HG02970 (cell line): ENCODE data around the gene LRRC32.

Source experiments
- ATAC-seq: cut with Tn5 transposase; IDR thresholded peaks from one replicate; pipeline ENCODE4 v1.9.1; 2021; ENCODE audit warnings: mild to moderate bottlenecking, moderate library complexity, moderate number of reproducible peaks; ENCODE audit not compliant: unreplicated experiment, low FRiP score

Gene LRRC32

DNA sequence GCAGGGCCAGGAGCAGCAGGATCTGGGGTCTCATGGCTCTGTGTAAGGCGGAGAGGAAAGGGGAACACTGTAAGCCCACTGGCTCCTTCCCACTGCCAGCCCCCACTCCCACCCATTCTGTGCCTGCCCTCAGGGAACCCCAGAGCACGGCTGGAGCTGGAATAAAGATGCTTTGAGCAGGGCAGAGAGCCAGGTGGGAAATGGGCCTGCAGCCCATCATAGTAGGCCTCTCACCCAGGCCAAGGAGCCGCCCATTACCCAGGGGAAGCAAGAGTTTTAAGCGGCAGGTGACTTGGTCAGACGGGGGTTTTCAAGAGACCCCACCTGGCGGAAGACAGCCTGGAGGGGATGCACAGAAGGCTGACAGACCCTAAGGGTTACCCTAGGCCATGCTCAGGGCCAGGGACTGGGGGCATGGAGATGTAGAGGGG, 4.6 kb downstream of the LRRC32 start:
- ATAC-seq: no peak

DNA sequence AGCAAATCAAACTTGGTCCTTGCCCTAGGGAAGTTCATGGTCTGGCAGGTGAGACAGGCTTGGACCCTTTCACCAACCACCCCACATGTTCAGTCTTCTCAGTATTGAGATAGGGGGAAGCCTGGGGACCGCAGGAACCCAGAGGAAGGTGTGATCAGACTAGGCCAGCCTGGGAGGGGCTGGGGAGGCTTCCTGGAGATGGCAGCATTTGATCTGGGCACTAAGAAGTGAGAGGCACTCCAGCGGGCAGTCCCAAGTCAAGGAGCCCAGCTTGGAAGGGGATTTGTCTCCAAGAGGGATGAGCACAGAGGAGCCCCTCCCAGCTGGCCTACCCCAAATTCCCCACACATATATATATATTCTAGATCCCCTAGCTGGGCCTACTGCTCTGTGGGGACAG, 5.4 kb downstream of the LRRC32 start:
- no peak for ATAC-seq

DNA sequence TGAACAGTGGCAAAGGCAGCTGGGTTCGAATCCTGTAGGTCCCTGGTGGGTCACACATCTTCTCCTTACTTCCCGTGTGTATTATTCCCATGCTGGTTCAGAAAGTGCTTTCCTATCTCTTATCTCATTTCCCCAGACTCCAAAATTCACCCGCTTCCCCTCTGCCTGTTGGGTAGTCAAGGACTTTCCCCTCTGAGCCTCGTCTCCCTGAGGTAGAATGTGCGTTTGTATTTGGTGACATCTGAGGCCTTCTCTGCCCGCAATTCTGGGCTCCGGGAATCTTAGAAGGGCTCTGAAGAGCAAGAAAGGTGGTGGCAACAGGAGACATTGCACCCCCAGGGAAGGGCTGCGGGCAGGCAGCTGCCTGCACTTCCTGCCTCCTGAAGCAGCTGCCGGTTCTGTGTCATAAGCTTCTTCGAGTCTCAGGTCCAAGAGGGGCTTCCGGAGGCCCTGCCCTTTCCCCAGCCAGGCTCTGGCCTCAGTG, 5.9 kb downstream of the LRRC32 start:
- no peak for ATAC-seq

DNA sequence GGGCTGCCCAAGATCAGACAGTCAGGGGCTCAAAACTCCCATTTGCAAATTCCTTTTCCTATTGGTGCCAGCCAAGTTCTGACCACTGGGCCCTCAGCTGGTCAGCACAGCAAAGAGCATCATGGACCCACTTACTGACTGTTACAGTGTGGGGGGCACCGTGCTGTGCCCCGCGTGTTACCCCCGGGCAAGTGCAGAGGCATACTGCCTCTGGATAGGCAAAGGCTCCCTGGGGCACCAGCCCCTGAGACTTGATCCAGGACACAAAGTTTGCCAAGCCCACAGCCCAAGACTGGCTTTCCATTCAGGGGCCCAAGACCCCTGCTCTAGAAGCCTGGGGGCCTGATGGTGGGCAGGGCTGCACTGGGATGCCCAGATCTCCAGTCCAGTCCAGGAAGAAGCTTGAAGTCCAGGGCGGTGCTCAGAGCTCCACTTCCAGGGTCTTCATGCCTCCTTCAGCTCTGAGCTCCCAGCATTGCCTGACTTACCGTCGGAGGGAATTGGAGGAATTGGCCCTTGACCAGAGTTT, 6.6 kb downstream of the LRRC32 start:
- no peak for ATAC-seq

DNA sequence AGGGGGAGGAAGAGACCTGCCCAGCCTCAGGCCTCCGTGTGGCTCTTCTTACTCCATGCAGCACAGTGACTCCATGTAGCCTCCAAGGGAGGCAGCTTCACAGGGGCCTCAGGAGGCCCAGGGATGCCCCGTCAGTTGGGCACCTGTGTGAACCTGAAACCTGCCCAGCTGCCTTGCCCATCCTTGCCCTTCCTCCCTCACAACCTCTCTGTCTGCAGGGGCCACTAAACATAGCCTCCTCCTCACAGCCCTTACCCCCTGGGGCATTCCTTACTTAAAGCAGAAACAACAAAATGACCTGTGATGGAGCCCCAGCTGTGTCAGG, 7.1 kb downstream of the LRRC32 start:
- ATAC-seq: no peak

DNA sequence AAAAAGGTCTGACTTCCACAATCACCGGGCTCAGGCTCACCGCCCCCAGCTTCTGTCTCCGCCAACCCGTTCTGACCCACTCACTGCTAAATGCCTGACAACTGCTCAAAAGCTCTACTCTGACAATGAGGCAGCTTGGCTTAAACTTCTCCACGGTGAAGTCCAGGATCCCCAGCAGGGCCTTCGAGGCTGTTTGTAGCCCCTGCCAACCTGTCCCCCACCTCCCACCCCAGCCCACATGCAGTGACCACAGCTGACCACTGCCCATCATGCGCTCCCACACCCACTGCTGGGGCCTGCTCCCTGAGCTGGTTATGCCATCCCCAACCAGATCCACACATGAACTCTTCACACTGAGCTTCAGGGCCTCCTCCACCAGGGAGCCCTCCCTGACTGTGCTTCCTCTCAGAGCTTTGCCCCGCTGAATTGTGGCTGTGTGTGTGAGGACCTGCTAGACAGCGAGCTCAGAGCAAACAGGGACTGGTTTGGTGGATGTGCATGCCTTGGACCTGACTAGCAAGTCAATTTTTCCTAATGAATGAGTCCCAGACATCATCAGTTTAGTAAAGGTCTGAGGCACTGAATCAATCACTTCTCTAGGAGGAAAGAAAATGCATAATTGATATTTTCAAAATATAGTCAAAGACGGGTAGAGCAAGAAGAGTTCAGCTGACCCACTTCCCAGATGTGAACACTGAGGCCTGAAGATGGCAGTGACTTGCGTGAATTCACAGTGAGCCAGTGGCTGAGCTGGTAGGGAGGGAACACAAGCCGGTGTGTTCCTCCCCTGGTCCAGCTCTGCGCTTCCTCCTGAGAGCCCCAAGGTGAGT, 7.7 kb downstream of the LRRC32 start:
- ATAC-seq: no peak

DNA sequence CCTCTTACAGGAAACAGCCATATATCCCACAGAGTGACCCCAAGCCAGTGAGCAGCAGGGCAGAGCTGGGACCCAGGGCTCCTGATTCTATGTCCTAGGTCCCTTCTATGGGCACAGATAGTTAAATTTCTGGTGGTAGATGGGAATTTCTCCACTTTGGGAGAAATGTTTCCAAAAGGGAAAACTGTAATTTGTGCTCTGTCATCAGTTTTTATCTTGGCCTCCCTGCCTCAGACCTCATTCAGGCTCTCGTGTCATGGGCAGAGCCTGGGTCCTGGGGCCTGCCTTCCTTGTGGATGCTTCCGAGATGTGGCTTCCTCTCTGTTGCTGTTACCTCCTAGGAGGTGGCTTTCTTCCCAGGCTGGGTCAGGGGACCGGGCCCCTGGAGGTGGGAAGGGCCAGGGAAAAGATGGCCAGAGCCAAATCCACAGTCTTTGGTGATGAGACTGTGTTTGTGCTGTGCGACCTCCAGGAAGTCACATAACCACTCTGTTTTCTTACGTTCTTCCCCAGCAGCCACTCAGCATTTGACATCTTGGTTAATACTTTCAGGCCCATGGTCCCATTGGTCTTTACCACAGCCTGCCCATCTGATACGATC, 8.6 kb downstream of the LRRC32 start:
- ATAC-seq: no peak

DNA sequence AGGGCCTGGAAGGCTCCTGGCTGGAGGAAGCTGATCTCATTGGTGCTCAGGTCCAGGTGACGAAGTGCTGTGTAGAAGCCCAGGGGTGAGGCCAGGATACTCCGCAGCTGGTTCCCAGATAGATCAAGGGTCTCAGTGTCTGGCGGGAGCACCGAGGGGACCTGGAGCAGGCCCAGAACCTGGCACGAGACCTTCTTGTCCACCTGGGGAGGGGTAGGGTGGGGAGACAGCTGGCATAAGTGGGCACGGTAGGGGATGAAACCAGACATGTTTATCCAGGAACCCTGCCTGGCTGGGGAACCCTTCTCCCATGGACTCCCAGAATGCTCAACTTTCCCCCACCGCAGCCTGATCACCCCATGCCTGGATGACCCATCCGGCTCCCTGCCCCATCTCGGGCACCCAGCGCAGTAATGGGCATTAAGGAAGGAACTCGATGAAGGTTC, 9.2 kb downstream of the LRRC32 start:
- no peak for ATAC-seq

DNA sequence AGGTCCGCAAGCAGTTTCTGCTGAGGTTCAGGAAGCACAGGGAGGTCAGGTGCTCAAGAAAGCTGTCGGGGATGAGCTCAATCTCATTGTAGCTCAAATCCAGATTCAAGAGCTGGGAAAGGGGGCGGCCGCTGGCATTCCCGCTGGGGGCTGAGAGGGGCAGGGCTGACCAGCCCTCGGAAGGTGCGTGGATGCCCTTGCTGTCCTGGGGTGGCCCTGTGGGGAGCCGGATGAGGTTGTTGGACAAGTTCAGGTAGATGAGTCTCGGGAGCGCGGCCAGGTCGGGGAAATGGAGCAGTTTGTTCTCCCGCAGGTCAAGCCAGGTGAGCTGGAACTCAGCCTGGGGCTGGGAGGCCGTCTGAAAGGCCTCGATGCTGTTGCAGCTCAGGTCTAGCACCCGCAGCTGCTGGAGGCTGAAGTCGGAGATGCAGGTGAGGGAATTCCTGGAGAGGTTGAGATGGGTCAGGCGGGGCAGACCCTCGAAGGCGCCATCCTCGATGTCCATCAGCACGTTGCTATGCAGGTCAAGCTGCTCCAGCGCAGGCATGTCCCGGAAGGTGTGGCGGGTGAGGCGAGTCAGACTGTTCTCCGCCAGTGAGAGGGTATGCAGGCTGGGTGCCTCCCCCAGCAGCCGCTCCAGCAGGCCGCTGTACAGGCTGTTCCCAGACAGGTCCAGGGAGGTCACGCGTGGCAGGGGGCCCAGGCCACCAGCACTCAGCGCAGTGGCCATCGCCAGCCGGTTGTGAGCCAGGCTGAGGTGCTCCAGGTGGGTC, 9.8 kb downstream of the LRRC32 start:
- no peak for ATAC-seq

DNA sequence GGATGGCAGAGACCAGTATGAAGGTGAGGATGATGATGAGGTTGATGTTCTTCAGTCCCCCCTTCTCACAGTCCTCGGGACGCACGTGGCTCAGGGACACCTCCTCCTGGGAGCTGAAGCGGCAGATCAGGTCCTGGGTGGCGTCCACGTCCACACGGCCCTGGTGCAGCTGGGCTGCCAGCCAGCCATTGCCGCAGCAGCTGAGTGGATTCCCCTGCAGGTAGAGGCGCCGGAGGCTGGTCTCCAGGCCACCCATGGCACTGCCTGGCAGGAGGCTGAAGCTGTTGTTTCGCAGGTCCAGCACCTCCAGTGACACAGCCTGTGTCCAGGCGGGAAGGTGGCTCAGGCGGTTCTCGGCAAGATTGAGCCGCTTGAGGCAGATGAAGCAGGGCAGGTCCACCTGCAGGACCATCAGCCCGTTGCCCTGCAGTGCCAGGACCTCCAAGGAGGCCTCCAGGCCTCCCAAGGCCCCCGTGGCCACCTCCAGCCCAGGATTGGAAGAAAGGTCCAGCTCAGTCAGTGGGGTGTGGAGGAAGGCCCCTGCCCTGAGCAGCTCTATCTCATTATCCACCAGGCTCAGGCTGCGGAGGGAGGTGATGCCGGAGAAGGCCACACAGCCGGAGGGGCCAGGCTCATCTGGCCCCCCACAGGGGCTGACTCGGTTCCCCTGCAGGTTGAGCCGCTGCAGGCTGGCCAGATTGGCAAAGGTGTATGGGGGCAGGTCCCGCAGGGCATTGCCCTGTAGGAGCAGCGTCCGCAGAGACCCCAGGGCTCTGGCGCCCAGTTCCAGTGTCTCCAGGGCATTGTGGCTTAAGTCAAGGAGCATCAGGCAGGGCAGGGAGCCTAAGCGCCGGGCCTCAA, 10.6 kb downstream of the LRRC32 start:
- ATAC-seq: no peak

DNA sequence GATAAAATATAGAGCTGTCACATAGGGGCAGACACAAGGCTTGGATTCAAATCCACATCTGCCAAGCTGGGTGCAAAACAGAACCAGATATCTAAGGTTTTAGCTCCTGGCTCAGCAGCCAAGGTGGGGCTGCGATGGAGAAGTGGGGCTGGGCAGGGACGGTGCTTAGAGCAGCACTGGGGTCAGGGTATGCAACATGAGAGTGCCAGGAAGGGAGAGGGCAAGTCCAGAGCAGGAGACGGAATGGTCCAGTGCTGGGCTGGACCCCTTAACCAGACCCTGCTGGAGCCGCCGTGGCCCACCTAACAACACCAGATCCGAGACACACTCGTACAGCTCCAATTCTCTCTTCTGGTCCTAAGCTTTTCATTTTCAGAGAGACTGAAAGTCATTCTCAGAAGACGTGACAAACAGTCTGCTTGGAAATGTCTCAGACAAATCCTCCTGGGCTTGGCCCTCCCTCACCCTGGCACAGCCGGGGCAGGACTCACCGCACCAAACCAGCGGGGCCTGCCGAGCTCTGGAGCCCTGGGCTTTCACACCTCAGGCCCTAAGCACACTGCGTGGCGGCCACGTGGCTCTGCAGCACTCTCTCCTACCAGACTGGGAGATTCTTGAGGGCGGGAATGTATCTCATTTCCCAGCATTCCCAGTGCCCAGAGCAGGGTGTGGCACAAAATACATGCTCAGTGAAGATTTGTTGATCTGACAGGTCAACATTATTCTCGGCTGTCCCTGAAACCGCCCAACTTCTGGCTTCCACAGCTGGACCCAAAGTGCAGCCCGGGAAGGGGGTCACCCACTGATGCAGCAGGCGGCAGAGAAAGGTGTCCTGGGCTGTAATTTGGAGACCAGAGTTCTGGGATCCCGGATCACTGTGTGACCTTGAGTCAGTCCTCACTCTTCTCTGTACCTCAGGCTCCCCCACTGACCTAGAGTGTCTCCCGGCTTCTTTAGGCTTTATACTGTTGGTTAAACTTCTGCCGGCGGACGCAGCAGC, 11.6 kb downstream of the LRRC32 start:
- no peak for ATAC-seq

DNA sequence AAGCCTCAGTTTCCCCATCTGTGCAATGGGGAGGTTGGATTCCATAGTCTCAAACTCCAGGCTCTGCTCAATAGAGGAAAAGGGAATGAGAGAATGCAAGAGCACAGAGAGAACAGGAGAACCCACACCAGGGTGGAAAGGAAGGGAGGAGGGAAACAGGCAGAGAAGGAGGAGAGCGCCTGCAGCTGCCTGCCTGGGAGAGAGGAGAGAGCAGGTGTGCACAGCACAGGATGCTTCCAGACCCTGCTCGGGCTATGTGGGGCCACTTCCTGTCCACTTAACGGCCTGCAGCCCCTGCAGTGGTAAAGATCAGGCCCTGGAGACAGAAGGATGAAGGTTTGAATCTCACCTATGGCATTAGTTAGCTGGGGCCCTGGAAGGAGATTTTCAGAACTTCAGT, 12.3 kb downstream of the LRRC32 start:
- ATAC-seq: no peak

DNA sequence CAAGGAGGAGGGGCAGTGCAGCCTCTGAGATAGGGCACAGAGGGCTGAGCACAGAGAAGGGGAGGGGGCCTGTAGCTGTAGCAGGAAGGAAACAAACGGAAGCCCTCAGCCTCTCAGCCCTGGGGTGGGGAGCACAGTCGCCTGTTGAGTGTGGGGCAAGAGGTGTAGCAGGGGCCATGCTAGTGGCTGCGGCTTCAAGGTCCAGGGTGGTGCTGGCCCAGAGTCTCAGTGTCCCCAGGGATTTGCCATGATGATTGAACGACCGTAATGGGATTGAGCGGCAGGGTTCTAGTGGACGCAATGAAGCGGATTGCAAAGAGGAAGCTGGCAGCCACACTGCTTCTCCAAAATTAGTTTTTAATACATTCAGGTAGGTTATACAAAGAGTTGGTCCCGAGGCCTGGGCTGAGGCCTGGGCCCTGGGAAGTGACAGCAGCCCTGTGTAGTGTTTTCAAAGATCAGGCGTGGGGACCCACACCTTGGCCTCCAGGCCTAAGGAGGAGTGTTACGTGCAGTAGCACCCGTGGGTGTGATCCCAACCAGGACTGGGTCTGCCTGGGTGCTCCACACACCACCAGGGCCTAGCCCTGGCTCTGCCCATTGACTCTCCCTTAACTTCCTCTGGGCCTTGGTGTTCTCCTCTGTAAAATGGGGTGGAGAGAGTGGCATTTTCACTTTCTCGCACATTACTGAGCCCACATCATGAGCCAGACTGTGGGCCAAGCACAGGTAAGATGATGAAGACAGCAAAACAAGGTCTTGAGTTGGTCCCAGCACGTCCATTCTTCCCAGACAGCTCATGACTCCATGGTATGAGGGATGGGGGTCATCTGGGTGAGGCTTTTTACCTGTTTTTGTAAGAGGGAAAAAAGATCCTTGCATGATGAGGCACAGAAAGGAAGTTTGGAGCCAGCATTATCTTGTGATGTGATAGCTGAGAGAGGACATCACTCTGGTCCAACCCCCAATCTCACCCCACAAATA, 13.1 kb downstream of the LRRC32 start:
- ATAC-seq: no peak

DNA sequence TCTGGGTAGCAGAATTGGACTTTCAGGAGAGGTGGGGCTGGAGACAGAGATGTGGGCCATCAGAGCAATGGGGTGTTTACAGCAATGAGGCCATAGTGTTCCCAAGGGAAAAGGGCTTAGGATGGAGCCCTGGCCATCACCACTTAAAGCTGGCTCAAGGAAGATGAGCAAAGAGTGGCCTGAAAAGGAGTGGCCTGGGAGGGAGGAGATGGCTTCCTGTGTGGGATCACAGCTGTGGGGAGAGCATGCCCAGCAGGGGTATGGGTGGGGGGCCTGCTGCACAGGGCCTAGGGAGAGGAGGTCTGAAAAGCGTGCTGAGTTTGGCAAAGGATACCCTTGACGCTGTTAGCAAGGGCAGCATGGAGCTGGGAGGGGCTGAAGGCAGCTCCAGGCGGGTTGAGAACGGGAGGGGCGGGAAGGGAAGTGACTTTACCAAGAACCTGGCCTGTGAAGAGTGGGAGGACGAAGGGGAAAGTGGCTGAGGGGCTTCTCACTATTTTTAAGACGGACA, 13.9 kb downstream of the LRRC32 start:
- no peak for ATAC-seq

DNA sequence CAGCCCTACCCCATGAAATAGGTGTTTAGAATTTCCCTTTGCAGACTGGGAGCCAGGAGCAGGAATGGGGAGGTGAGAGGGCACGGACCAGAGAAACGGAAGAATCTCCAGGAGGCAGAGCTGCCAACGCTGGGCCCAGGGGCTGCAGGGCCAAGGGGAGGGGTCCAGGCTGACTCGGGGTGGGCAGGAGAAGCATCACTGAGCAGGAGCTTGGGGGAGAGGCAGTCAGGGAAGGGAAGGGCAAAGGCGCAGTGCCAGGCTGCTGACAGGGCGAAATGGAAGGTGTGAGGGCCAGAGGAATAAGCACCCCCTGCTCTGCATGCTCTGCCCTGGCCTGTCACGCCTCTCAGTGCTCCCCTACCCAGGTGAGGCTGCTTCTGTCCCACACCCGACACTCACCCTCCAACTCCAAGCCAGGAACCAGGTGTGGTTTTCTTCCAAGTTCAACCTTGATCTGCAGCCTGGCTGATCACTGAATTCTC, 14.5 kb downstream of the LRRC32 start:
- ATAC-seq: no peak

DNA sequence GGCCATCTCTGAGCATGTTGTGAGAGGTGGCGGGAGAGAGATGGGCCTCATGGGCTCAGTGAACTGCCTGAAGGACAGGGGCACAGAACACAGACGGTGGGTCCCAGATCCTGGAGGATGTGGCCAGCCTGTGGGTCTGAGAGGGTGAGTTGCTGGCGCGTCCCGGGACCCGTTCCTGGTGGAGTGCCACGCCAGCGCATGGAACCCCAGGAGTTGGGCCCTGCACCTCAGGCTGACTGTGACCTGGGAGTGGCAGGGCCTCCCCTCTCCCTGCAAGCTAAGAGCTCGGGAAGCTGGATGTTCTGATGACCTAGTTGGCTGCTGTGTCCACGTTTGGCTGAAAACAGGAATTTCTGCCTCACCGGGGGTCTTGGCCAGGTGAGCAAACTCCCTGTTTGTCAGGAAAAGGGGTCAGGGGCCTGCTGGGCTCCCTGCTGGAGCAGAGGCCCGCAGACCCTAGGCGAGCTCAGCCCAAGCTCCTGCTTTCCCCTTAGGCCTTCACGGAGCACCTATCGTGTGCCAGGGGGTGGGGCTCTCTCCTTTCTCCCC, 15.0 kb downstream of the LRRC32 start:
- no peak for ATAC-seq

DNA sequence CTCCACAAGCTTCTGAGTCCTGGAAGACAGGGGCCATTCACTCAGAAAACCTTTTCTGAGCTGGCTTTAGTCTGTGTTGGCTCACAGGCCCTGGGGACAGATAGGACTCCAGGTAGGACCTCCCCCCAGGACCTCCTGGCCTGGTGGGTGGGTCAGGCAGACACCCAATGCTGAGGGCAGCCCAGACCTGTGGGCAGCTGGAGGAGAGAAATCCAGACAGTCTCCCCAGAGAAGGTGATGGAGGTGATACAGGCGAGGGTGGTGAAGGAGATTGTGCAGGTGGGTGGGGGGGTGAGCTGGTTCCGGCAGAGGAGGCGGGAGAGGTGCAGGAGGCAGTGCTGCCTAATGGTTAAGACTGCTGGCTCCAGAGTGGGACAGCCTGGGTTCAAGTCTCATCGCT, 15.6 kb downstream of the LRRC32 start:
- ATAC-seq: no peak
